Kidney tubule cell (primary cell): ENCODE results near the gene SLC9A8.
"Not testable (repeated sequence)": the region's sequence is repeated elsewhere in the genome, so short reads cannot be mapped to it uniquely, and the experiment has no call there.

Experiments
- DNase-seq: peaks from one replicate; pipeline ENCODE4 v3.0.0-alpha.2; 2018; ENCODE audit warnings: low spot score

The SLC9A8 gene

DNA sequence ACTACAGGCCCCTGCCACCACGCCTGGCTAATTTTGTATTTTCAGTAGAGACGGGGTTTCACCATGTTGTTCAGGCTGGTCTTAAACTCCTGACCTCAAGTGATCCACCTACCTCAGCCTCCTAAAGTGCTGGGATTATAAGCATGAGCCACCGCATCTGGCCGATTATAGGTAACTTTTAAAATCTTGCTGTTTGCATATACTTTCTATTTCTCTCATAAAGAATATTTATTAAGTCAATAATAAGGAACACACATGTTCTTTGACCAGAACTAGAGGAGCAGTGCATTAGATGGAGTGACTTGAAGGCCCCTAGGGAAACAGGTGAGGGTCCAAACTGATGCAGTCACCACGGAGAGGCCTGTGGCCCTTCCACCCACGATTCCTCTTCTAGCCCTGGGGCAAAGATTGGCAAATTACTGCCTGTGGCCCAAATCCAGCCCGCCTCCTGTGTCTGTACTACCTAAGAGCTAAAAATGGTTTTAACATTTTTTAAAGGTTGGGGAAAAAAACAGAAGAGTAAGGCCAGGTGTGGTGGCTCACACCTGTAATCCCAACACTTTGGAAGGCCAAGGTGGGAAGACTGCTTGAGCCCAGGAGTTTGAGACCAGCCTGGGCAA, 83.0 kb downstream of the SLC9A8 start:
- not testable (repeated sequence) for DNase-seq

- DNase-seq = no peak
Measured at GRCh38 chr20:49896204-49896603, 83.6 kb downstream of the SLC9A8 start.

DNA sequence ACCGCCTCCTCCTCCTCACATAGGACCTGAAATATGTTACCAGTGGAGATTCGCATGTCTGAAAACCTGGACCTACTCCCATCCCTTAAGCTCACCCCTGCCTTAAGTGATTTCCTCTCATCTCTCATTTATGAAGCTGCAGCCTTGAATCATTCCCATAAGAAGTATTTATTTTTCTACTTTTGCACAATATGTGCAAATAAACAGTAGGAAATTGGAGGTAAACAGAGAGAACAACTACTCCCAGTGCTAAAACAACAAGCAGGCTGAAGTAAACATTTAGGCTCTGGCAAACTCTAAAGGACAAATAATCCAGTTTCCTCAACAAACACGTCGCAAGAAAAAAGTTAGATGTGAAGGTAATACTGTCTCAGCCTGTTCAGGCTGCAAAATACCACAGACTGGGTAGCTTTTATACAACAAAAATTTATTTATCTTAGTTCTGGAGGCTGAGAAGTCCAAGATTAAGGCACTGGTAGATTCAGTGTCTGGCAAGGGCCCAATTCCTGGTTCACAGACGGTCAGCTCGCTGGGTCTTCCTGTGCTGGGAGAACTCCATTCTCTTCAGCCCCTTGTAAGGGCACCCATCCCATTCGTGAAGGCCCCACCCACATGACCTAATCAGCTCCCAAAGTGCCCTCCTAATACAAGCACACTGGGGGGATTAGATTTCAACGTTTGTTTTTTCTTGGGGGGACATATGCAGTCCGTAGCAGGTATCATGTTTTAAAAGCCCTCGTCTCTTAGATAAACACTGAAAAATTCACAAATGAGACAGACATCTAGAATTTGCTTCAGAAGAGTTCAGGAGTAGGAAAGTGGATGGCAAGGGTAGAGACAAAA, 87.1 kb downstream of the SLC9A8 start:
- no peak for DNase-seq

DNA sequence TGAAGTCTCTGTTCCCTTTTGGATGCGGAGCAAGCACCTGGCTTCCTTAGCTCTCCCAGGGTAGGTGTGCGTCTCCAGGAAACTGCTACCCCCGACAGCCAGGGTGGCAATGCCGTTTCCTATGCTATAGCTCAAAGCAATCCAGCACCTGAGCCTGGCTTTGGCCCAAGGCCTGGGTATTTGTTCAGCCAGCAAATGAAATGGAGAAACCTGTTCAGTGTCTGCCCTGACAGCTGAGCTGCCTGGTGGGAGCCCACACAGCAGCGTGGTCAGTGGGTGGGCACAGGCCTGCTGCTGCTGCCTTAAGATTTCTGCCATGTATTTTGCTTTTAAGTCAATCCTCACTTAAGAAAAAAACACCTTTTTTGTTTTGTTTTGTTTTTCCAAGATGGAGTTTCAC, 89.0 kb downstream of the SLC9A8 start:
- DNase-seq = no peak

DNA sequence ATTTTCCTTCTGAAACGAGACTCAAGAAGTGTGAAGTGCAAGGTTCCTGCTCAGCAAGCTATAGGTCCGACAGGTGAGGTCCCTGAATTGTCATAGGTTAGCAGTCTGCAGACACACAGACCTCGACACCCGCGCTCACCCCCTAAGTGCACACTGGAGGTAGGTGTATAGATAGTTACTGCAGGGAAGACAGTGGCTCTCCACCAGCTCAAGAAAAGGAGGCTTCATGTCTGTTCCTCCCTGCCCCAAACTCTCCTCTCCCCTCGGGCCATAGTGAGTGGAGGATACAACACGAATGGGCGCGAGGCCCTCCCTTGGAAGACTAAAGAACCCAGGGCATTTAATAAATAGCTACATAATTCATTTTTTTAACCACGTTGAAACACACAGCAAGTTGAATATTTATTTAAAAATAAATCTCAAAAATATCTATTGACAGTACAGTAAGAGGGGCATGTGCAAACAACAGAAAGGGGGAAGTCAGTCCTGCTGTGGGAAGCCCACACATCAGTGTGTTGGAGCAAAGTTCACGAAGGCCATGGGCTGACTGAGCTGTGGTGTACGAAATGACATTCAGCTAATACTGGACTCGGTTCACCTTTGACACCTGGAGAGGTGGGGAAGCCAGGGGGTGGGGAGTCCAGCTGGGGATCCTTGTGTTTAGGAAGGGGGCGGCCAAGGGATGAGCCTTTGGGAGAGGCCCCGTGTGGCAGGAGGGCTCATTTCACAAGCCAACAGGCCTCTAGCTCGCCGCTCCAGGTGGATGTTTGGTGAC, 92.0 kb downstream of the SLC9A8 start:
- DNase-seq = no peak

GRCh38 chr20:49905415-49906091, 92.9 kb downstream of the SLC9A8 start:
- DNase-seq = no peak

- DNase-seq = no peak
Measured at GRCh38 chr20:49906101-49906604, 93.5 kb downstream of the SLC9A8 start.

DNA sequence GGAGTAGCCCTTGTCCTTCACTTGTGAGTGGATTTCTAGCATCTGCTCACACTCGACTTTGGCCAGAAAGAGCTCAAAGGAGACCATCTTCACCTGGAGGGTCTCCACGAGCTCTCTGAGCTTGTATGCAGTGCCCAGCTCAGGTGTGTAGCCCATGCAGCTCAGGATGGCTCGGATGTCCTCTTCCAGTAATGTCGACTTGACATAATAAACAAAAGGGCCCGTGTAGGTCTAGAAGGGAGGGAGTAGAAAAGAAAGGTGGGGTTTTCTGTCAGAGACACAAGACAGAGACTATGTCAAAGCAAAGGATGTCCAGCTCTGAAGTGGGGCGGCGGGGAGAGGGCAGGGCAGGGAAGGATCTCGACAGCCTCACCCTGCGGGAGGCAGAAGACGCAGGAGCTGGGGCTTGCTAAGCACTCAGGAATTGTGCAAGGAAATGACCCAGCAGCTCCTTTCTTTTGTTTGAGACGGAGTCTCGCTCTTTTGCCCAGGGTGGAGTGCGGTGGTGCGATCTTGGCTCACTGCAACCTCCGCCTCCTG, 94.1 kb downstream of the SLC9A8 start:
- DNase-seq = no peak

DNA sequence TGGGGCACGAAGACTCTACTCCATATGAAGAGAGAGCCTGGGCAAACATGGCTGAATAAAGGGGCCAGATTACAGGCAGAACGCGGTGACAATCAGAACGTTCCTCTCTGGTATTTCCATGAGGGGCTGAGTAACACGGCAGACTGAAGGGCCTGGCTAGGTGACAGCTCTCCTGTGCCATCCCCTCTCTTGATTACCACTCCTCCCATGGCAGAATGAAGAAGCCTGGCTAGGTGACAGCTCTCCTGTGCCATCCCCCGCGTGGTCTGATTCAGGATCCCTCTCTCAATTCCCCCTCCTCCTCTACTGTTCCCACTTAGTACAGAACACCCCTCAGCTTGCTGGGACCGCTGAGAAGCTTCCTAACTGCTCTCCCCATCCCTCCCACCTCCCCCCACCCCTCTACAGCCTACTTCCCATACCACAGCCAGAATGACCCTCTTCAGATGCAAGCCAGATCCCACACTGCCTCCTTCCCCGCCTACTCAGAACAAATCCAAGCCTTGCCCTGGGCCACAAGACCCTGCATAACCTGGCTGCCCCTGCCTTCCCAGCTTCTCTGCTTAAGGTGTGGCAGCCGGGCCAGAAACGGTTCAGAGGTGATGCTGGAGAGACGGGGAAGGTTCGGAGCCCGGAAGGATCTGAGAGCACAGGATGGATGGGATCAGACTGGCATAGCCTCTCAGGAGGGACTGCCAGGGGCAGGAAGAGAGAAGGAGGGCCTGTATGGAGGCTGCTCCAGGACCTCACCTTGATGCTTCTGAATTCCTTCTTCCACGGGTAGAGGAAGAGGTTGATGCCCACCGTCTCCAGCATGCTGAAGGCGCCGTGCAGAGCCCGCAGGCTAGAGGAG, 95.0 kb downstream of the SLC9A8 start:
- no peak for DNase-seq

DNA sequence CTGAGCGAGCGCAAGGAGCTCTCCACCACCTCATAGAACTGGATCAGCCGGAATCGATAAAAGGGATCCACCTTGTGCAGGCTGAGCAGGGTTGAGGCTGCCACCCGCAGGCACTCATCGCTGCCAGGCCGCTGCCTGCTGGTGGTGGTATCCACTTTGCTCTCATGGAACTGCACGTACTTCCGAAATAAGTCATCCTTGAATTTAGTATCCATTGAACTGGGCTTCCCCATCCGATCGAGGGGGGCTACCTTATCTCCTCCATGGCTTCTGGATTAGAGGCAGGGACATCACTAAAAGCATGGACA, 95.6 kb downstream of the SLC9A8 start:
- DNase-seq = no peak

- no peak for DNase-seq
Measured at GRCh38 chr20:49909499-49910339, 97.1 kb downstream of the SLC9A8 start.

DNA sequence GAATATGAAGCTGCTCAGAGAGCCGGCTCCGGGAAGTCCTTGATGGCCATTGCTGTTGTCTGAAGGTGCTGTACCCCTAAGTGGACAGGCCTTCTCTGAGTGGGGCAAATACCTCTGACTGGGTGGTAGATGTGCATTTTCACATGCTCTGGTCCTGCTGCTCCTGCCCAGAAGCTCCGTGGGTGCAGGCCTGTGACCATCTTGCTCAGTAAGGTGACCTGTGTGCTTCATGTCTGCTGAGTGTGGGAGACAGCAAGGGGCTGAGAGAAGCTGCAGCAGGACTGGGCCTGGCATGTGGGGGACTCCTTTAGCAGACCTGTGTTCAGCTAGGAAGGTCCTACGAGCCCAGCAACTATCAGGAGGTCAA, 97.7 kb downstream of the SLC9A8 start:
- no peak for DNase-seq

GRCh38 chr20:49913399-49914047, 100.9 kb downstream of the SLC9A8 start:
- DNase-seq = no peak

DNA sequence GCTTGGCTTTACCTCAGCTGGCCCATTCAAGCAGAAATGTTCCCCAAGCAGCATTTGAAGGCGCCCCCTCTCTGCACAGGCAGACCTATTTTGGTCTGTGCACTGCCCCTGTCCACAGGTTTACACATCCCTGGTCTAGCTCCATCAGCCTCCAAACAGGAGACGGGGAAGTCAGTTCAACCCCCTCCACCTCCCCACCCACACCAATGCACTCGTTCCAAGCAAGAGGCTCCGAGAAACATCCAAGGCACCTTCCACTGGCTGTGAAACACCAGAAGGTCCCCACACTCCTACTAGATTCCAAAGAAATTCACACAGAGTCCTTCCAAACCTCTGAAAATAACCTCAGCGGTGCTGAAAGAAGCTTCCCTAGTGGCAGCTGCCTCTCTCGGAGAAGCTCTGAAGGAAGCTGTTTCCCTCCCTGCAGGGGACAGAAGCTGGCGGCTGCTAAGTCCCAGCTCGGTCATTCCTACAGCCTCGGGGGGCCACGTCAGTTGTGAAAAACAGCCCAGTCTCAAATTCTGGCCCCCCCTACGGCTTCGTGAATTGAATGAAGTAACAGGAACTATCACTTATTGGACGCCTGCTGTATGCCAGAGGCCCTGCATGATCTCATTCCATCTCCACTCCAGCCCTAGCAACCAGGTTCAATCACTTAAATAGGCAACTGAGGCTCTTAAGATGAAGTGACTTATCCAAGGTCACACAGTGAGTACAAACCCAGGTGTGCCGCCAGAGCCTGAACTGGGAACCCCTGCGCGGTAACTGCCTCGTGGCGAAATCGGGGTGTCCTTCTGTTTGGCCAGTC, 101.9 kb downstream of the SLC9A8 start:
- DNase-seq = peak; percentile 52

- no peak for DNase-seq
Measured at GRCh38 chr20:49915118-49915379, 102.4 kb downstream of the SLC9A8 start.

DNA sequence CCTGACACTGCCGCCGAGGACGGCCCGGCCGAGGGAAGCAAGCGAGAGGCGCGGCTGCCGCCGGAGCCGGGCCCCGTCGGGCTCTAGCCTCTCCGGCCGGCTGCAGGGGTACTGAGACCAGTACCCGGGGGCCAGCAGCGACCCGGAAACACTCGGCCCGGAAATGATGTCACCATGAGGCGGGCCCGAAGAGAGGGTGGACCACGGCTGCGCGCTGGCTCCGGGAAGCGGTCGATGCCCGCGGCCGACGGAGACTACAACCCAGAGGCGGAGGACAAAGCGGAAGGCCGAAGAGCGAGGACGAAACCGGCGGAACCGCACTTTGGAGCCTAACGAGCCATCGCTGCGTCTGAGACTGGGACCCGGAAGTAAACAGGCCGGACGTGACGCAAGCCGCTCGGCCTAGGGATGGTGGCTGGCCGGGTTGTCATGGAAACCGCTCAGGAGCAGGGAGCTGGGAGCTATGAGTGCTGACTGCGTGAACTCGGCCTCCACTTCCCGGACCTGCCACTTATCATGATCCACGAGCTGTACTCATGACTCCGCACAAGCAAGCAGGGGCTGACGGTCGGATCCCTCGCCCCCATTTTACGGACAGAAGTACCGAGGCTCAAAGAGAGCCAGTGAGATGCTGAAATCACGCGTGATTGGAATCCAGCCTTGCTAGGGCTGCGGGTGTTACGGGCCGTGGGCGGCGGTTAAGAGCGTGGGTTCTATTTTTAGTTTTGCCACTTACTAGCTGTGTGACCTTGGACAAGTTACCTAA, 102.9 kb downstream of the SLC9A8 start, which contains the start of gene SPATA2:
Gene SPATA2, minus strand, starts transcription at position 150 of the 766 bp plus-strand sequence. CDS start 7,039 bp downstream, outside the sequence.
- peak; percentile 95 for DNase-seq

DNA sequence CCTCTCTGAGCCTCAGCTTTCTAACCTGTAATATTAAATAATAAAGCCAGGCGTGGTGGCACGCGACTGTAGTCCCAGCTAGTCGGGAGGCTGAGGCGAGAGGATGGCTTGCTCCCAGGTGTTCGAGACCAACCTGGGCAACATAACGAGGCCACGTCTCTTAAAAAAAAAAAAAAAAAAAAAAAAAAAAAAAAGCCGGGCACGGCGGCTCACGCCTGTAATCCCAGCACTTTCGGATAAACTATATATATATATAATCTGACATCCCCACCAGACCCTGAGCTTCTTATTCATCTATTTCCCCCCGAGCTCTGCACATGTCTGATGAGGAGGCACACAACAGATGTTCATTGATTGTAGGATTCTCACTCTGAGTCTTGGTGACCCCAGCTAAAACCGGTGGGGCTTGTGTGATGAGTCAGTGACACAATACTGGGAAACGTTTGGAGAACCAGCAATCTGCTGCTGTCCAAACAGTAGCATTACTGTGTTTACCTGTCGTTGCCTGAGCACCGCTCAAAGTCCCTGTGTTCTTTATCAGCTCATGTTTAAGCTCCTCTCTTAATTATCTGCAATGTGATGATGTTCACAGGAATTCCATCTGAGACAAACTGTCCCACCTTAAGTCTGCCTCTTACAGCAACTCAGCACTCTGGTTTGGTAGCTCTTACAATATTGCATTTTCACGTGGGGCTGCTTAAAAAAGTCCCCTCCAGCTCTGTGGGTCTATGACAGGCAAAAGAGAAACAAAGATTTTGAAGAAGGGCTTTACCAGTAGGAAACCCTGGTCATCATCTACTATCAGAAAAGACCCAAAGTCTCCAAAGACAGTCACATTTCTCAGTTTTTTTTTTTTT, 103.7 kb downstream of the SLC9A8 start:
- peak; percentile 78 for DNase-seq
